ENCODE results near the gene MYEOV. TPM values are rescaled to one million over a fixed set of nuclear protein-coding genes. Genes with fewer than 3 reads are reported as not detected.

Gene MYEOV
- total and polyA plus RNA-seq, 2 of the 8 experiments (the other 6 are each of a cell fraction or from before 2014, with no cell fraction given): 0.44 to 0.67 TPM

GRCh38 chr11:69286374-69287371 lies 7.3 kb upstream of the MYEOV start:
- no peak overlapping the region for H3K4ac ChIP-seq (replicated peaks; ENCODE audit: insufficient read length, low read depth, low read length)

More at GRCh38 chr11:69286374-69287371, 7.3 kb upstream of the MYEOV start:
- Histone ChIP-seq H3K23ac (ENCODE audit: insufficient read length) (no peak overlapping the region), H3K27ac (ENCODE audit: low read depth, low read length) (no peak overlapping the region), H3K9me3 (ENCODE audit: insufficient read depth in 2 of 2, low read depth in 1 of 2, low read length in 1 of 2) (peaks cover 0 to 2% of the 10 kb centered on the region in 2 experiments; a peak in 1 of 4 replicates), H2BK12ac (ENCODE audit: low read depth, low read length) (peak overlapping the region; percentile 44; the same call in 1 of the 2 replicates), H3K14ac (ENCODE audit: insufficient read length) (peak overlapping the region; percentile 40), H3K18ac (ENCODE audit: extremely low read depth, low read length) (no peak overlapping the region; the same call in 1 of the 2 replicates), H3K27me3 (replicated peaks in 1 of 4; ENCODE audit: control insufficient read depth in 3 of 4, extremely low read depth in 1 of 4, insufficient read depth in 3 of 4, low read length in 3 of 4) (peaks cover 0 to 2% (median 0%) of the 10 kb centered on the region in 4 experiments; a peak in 1 of 7 replicates), H3K79me1 (ENCODE audit: low read depth, low read length) (no peaks in the 10 kb centered on the region), H2BK120ac (replicated peaks; ENCODE audit: low read depth, low read length) (no peak overlapping the region), H2AFZ (ENCODE audit: low read length) (no peak overlapping the region), H3K36me3 (ENCODE audit: control insufficient read depth in 2 of 4, insufficient read depth in 4 of 4, low read length in 3 of 4) (no peaks in the 10 kb centered on the region), H4K8ac (ENCODE audit: extremely low read depth, insufficient read depth, low read length) (peak overlapping the region; percentile 57), H2BK15ac (ENCODE audit: low read length) (peak overlapping the region; percentile 36; the same call in 1 of the 2 replicates), H2AK5ac (ENCODE audit: low read depth, low read length) (0 out of 2 replicates have a peak overlapping the region, but pooled peaks have one; percentile 9), H3K4me3 (ENCODE audit: extremely low read depth in 1 of 4, insufficient read depth in 2 of 4, low read depth in 3 of 4, low read length in 4 of 4) (no peak overlapping the region), H3K79me2 (ENCODE audit: control insufficient read depth in 1 of 2, insufficient read depth in 2 of 2, low read length in 2 of 2) (no peaks in the 10 kb centered on the region), H2BK5ac (ENCODE audit: low read depth, low read length) (peak overlapping the region; percentile 16; the same call in 1 of the 2 replicates), H3K4me2 (ENCODE audit: insufficient read depth in 1 of 2, low read depth in 2 of 2, low read length in 2 of 2) (peak overlapping the region in 1 of 2 experiments; percentile 30; a peak in 1 of 4 replicates), H3K23me2 (ENCODE audit: low read depth, low read length) (peaks cover 5% of the 10 kb centered on the region; the same call in 1 of the 2 replicates), H3K56ac (replicated peaks; ENCODE audit: insufficient read length, low read depth, low read length) (peak overlapping the region; percentile 9), H3K9ac (replicated peaks in 1 of 4; ENCODE audit: extremely low read depth in 1 of 4, low read depth in 3 of 4, low read length in 3 of 4) (no peak overlapping the region), H4K91ac (replicated peaks; ENCODE audit: insufficient read length, low read length) (peak overlapping the region; percentile 63), H3K4me1 (replicated peaks in 1 of 4; ENCODE audit: control insufficient read depth in 3 of 4, insufficient read depth in 4 of 4, low read length in 3 of 4) (peaks cover 0 to 14% (median 8%) of the 10 kb centered on the region in 4 experiments; a peak in 6 of 7 replicates), H4K20me1 (replicated peaks in 1 of 2; ENCODE audit: control insufficient read depth in 1 of 2, insufficient read depth in 2 of 2, low read length in 2 of 2) (peaks cover 0 to 5% of the 10 kb centered on the region in 2 experiments), H2BK20ac (ENCODE audit: low read length) (peak overlapping the region; percentile 51; the same call in 1 of the 2 replicates), H4K5ac (ENCODE audit: insufficient read length, low read depth, low read length) (no peak overlapping the region)
- CTCF ChIA-PET (ENCODE audit: partially characterized antibody): interaction anchor here (0.5 to 2.6 kb wide), 11 partner anchors 10 to 398 kb away, joined by 3 to 8 read pairs (median 4); no protein-coding TSS in a partner anchor
- POLR2A ChIA-PET (ENCODE audit: partially characterized antibody): interaction anchor here (0.6 kb wide), 1 partner anchor 19 kb away, joined by 3 read pairs; no protein-coding TSS in a partner anchor
- WGBS, 2 experiments (ENCODE audit: extremely low coverage in 1 of 2, insufficient coverage in 1 of 2, insufficient read length in 1 of 2, insufficient replicate concordance in 2 of 2, low coverage in 1 of 2, low lambda C conversion rate in 2 of 2, missing lambda C conversion rate in 1 of 2): 80% methylated on average over 35 of the region's 38 CpGs; no CpG with 5 or more reads in 1 of the 2 experiments
- DNase-seq (ENCODE audit: low read depth in 1 of 2, low spot score in 2 of 2) (no peak), FAIRE-seq (no peak)
- TF ChIP-seq HDAC2 (IDR thresholded peaks at IDR 0.05; ENCODE audit: borderline replicate concordance in 1 of 2, low read depth in 2 of 2, low read length in 2 of 2) (no peak), TEAD4 (IDR thresholded peaks at IDR 0.05; ENCODE audit: low read depth, low read length) (peak; percentile 49; the same call in 1 of the 2 replicates), CTCF (IDR thresholded peaks at IDR 0.05; ENCODE audit: control extremely low read depth in 1 of 3, insufficient read depth in 1 of 3, low read depth in 1 of 3, low read length in 3 of 3) (no peak)

Data from H1 (cell line).